GM23338 (cell line): ENCODE results near the gene CYP24A1. TPM values are rescaled to one million over a fixed set of nuclear protein-coding genes. Genes with fewer than 3 reads are reported as not detected.

Source experiments
- ATAC-seq: fragments of 200-7000 bp; cut with Tn5 transposase; 3 replicates; pipeline ENCODE4 v1.9.1; 2020
- DNase-seq: peaks from one replicate; pipeline ENCODE4 v3.0.0-alpha.2; 2015; ENCODE audit warnings: low spot score
- H2AFZ ChIP-seq: fragments of 200-600 bp; sonication (generic); 2 replicates; pipeline ENCODE4 v1.8.0; 2016; ENCODE audit warnings: antibody characterized with exemption, mild to moderate bottlenecking, moderate library complexity
- H3F3A ChIP-seq: fragments of 200-600 bp; sonication (generic); replicated peaks from 2 replicates; pipeline ENCODE4 v1.8.0; 2017; ENCODE audit warnings: antibody characterized with exemption, mixed run types, low read depth
- H3K27ac ChIP-seq: fragments of 200-600 bp; sonication (generic); 2 replicates; pipeline ENCODE4 v1.6.1; 2016; ENCODE audit warnings: low read depth
- H3K27me3 ChIP-seq: fragments of 200-600 bp; sonication (generic); 2 replicates; pipeline ENCODE4 v1.8.0; 2016; ENCODE audit warnings: mild to moderate bottlenecking, mixed run types, moderate library complexity; ENCODE audit not compliant: insufficient read depth
- H3K36me3 ChIP-seq: fragments of 200-600 bp; sonication (generic); 2 replicates; pipeline ENCODE4 v1.8.0; 2016; ENCODE audit warnings: mild to moderate bottlenecking; ENCODE audit not compliant: insufficient read depth
- H3K4me1 ChIP-seq: fragments of 200-600 bp; sonication (generic); 2 replicates; pipeline ENCODE4 v1.8.0; 2016; ENCODE audit warnings: mild to moderate bottlenecking, moderate library complexity; ENCODE audit not compliant: insufficient read depth
- H3K4me2 ChIP-seq: fragments of 200-600 bp; sonication (generic); 2 replicates; pipeline ENCODE4 v1.7.1; 2017; ENCODE audit warnings: mixed run types
- H3K4me3 ChIP-seq: fragments of 200-600 bp; sonication (generic); 2 replicates; pipeline ENCODE4 v1.6.1; 2016; ENCODE audit warnings: mixed run types
- H3K79me2 ChIP-seq: fragments of 200-600 bp; sonication (generic); replicated peaks from 2 replicates; pipeline ENCODE4 v1.8.0; 2017; ENCODE audit warnings: mild to moderate bottlenecking; ENCODE audit not compliant: insufficient read depth
- H3K9me2 ChIP-seq: fragments of 200-600 bp; sonication (generic); 2 replicates; pipeline ENCODE4 v1.8.0; 2017; ENCODE audit not compliant: insufficient read depth
- H4K20me1 ChIP-seq: fragments of 200-600 bp; sonication (generic); replicated peaks from 2 replicates; pipeline ENCODE4 v1.8.0; 2017; ENCODE audit warnings: mild to moderate bottlenecking; ENCODE audit not compliant: insufficient read depth
- H3K27ac Mint-ChIP-seq: 2 replicates; pipeline ENCODE4 v1.8.0; 2020; ENCODE audit warnings: inconsistent platforms, mild to moderate bottlenecking, moderate library complexity, mixed read lengths
- H3K27me3 Mint-ChIP-seq: 3 replicates; pipeline ENCODE4 v1.8.0; 2022; ENCODE audit warnings: low read depth, mild to moderate bottlenecking, moderate library complexity, mixed read lengths, inconsistent platforms; ENCODE audit not compliant: insufficient read depth, poor library complexity
- H3K36me3 Mint-ChIP-seq: 3 replicates; pipeline ENCODE4 v1.8.0; 2021; ENCODE audit warnings: low read depth, mild to moderate bottlenecking, inconsistent platforms, moderate library complexity, mixed read lengths
- H3K4me1 Mint-ChIP-seq: 3 replicates; pipeline ENCODE4 v1.8.0; 2020; ENCODE audit warnings: mild to moderate bottlenecking, inconsistent platforms, mixed read lengths
- H3K4me3 Mint-ChIP-seq: 3 replicates; pipeline ENCODE4 v1.8.0; 2021; ENCODE audit warnings: moderate library complexity, mild to moderate bottlenecking, inconsistent platforms, mixed read lengths
- H3K9me3 Mint-ChIP-seq: 3 replicates; pipeline ENCODE4 v1.8.0; 2020; ENCODE audit warnings: moderate library complexity, mild to moderate bottlenecking, inconsistent platforms, mixed read lengths
- CREB1 ChIP-seq: fragments of 250-450 bp; sonication (Bioruptor Pico); IDR thresholded peaks from 2 replicates; pipeline ENCODE4 v1.5.0; 2020; ENCODE audit warnings: low read depth, mild to moderate bottlenecking, moderate library complexity
- EZH2 ChIP-seq: fragments of 200-600 bp; sonication (generic); IDR thresholded peaks from one replicate; pipeline ENCODE4 v1.8.0; 2017; ENCODE audit warnings: antibody characterized with exemption, mild to moderate bottlenecking, low read depth; ENCODE audit not compliant: unreplicated experiment
- EZH2phosphoT487 ChIP-seq: fragments of 200-600 bp; sonication (generic); IDR thresholded peaks from one replicate; pipeline ENCODE4 v1.8.1; 2018; ENCODE audit warnings: antibody characterized with exemption; ENCODE audit not compliant: unreplicated experiment
- JUNB ChIP-seq: IDR thresholded peaks from one replicate; pipeline ENCODE4 v1.6.1; 2016; ENCODE audit warnings: antibody characterized with exemption; ENCODE audit not compliant: unreplicated experiment
- NANOG ChIP-seq: IDR thresholded peaks from 2 replicates; pipeline ENCODE4 v1.6.1; 2016; ENCODE audit warnings: antibody characterized with exemption, borderline replicate concordance
- REST ChIP-seq: IDR thresholded peaks from one replicate; pipeline ENCODE4 v1.6.1; 2018; ENCODE audit warnings: antibody characterized with exemption; ENCODE audit not compliant: unreplicated experiment
- STAT1 ChIP-seq: IDR thresholded peaks from one replicate; pipeline ENCODE4 v1.6.1; 2016; ENCODE audit warnings: antibody characterized with exemption; ENCODE audit not compliant: unreplicated experiment
- ZNF114 ChIP-seq: fragments of 250-450 bp; sonication (Bioruptor Pico); IDR thresholded peaks from 2 replicates; pipeline ENCODE4 v1.5.0; 2020; ENCODE audit warnings: mild to moderate bottlenecking, moderate library complexity
- ZNF331 ChIP-seq: fragments of 250-450 bp; sonication (Bioruptor Pico); IDR thresholded peaks from 2 replicates; pipeline ENCODE4 v1.5.0; 2020; ENCODE audit warnings: low read depth, mild to moderate bottlenecking, moderate library complexity
- polyA plus RNA-seq: library from polyadenylated mRNA; unstranded; fragments of >200 nt; fragmentation: Nextera tagmentation; extraction: Ambion mirVana; gene quantifications from 2 replicates; pipeline ENCODE4 v1.2.1, GENCODE V29; 2016
- total RNA-seq: library from RNA; depleted of rRNA; stranded (reverse); fragments of >200 nt; shearing (Covaris generic); gene quantifications from 2 replicates; pipeline ENCODE4 v1.2.3, GENCODE V29; 2014
- TF ChIP-seq, protein P1 (sequence below), 2 experiments: fragments of 200-600 bp in 1 of 2; sonication (generic) in 1 of 2; conservative IDR thresholded peaks; 2 replicates each; pipeline versions ENCODE4 v1.5.1 to v1.6.1; 2016 to 2017; ENCODE audit warnings: antibody characterized with exemption in 2 of 2, low read depth in 2 of 2, mild to moderate bottlenecking in 2 of 2, moderate library complexity in 1 of 2
- TF ChIP-seq, protein P2 (sequence below): fragments of 250-450 bp; sonication (Bioruptor Pico); IDR thresholded peaks from 2 replicates; pipeline ENCODE4 v1.5.0; 2020; ENCODE audit warnings: mild to moderate bottlenecking, moderate library complexity

Gene CYP24A1
- total and polyA plus RNA-seq, 2 experiments from 2014 or later = 0.10 TPM; not detected in 1

DNA sequence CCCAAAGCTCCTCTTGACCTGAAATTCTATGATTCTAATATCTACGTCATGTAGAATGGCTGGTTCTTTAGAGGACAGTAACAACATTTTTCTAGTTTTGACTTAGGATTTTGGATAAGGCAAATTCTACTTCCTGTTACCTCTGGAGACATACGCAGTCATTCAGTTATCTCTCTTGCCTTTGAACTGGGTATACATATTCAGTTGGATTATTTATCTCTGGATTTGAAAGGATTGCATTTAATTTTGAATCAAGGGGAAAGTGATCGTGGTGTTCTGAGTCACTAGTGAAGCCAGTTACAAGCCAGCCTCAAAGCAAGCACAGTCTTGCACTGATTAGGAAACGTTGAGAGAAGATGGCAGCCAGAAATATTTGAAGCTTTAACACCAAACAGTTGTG is 68.1 kb downstream of the CYP24A1 start (continued):
- TF ChIP-seq, protein P1, sequence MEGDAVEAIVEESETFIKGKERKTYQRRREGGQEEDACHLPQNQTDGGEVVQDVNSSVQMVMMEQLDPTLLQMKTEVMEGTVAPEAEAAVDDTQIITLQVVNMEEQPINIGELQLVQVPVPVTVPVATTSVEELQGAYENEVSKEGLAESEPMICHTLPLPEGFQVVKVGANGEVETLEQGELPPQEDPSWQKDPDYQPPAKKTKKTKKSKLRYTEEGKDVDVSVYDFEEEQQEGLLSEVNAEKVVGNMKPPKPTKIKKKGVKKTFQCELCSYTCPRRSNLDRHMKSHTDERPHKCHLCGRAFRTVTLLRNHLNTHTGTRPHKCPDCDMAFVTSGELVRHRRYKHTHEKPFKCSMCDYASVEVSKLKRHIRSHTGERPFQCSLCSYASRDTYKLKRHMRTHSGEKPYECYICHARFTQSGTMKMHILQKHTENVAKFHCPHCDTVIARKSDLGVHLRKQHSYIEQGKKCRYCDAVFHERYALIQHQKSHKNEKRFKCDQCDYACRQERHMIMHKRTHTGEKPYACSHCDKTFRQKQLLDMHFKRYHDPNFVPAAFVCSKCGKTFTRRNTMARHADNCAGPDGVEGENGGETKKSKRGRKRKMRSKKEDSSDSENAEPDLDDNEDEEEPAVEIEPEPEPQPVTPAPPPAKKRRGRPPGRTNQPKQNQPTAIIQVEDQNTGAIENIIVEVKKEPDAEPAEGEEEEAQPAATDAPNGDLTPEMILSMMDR (conservative IDR thresholded peaks at IDR 0.05; ENCODE audit: low read depth in 2 of 2) = no peak
- no peak for TF ChIP-seq JUNB

- H3K9me3 Mint-ChIP-seq = no peaks in the 10 kb centered on the region
- H3K27me3 Mint-ChIP-seq = peaks cover 4% of the 10 kb centered on the region
- no peaks in the 10 kb centered on the region for H3F3A ChIP-seq
- H2AFZ ChIP-seq = no peak overlapping the region
- H3K27ac ChIP-seq = no peak overlapping the region
- H3K4me1 Mint-ChIP-seq = peaks cover 5% of the 10 kb centered on the region; the same call in 2 of the 3 replicates
- H3K4me3 Mint-ChIP-seq = no peak overlapping the region
- ATAC-seq (no peak), DNase-seq (no peak)
- no peaks in the 10 kb centered on the region for H3K79me2 ChIP-seq
- H3K4me2 ChIP-seq = no peak overlapping the region
- no peaks in the 10 kb centered on the region for H4K20me1 ChIP-seq
- no peak overlapping the region for H3K4me3 ChIP-seq
- no peaks in the 10 kb centered on the region for H3K4me1 ChIP-seq
- no peaks in the 10 kb centered on the region for H3K36me3 Mint-ChIP-seq
- H3K36me3 ChIP-seq = no peaks in the 10 kb centered on the region
- H3K9me2 ChIP-seq = no peaks in the 10 kb centered on the region
- no peak overlapping the region for H3K27ac Mint-ChIP-seq
- H3K27me3 ChIP-seq = no peaks in the 10 kb centered on the region
- TF ChIP-seq, protein P1 (conservative IDR thresholded peaks at IDR 0.05; ENCODE audit: low read depth in 2 of 2) = no peak
- no peak for TF ChIP-seq ZNF114 (CRISPR knock-in tag)
- TF ChIP-seq CREB1 = no peak
- no peak for TF ChIP-seq JUNB
- no peak for TF ChIP-seq REST
- no peak for TF ChIP-seq EZH2phosphoT487
- TF ChIP-seq NANOG = no peak
- TF ChIP-seq, protein P2, sequence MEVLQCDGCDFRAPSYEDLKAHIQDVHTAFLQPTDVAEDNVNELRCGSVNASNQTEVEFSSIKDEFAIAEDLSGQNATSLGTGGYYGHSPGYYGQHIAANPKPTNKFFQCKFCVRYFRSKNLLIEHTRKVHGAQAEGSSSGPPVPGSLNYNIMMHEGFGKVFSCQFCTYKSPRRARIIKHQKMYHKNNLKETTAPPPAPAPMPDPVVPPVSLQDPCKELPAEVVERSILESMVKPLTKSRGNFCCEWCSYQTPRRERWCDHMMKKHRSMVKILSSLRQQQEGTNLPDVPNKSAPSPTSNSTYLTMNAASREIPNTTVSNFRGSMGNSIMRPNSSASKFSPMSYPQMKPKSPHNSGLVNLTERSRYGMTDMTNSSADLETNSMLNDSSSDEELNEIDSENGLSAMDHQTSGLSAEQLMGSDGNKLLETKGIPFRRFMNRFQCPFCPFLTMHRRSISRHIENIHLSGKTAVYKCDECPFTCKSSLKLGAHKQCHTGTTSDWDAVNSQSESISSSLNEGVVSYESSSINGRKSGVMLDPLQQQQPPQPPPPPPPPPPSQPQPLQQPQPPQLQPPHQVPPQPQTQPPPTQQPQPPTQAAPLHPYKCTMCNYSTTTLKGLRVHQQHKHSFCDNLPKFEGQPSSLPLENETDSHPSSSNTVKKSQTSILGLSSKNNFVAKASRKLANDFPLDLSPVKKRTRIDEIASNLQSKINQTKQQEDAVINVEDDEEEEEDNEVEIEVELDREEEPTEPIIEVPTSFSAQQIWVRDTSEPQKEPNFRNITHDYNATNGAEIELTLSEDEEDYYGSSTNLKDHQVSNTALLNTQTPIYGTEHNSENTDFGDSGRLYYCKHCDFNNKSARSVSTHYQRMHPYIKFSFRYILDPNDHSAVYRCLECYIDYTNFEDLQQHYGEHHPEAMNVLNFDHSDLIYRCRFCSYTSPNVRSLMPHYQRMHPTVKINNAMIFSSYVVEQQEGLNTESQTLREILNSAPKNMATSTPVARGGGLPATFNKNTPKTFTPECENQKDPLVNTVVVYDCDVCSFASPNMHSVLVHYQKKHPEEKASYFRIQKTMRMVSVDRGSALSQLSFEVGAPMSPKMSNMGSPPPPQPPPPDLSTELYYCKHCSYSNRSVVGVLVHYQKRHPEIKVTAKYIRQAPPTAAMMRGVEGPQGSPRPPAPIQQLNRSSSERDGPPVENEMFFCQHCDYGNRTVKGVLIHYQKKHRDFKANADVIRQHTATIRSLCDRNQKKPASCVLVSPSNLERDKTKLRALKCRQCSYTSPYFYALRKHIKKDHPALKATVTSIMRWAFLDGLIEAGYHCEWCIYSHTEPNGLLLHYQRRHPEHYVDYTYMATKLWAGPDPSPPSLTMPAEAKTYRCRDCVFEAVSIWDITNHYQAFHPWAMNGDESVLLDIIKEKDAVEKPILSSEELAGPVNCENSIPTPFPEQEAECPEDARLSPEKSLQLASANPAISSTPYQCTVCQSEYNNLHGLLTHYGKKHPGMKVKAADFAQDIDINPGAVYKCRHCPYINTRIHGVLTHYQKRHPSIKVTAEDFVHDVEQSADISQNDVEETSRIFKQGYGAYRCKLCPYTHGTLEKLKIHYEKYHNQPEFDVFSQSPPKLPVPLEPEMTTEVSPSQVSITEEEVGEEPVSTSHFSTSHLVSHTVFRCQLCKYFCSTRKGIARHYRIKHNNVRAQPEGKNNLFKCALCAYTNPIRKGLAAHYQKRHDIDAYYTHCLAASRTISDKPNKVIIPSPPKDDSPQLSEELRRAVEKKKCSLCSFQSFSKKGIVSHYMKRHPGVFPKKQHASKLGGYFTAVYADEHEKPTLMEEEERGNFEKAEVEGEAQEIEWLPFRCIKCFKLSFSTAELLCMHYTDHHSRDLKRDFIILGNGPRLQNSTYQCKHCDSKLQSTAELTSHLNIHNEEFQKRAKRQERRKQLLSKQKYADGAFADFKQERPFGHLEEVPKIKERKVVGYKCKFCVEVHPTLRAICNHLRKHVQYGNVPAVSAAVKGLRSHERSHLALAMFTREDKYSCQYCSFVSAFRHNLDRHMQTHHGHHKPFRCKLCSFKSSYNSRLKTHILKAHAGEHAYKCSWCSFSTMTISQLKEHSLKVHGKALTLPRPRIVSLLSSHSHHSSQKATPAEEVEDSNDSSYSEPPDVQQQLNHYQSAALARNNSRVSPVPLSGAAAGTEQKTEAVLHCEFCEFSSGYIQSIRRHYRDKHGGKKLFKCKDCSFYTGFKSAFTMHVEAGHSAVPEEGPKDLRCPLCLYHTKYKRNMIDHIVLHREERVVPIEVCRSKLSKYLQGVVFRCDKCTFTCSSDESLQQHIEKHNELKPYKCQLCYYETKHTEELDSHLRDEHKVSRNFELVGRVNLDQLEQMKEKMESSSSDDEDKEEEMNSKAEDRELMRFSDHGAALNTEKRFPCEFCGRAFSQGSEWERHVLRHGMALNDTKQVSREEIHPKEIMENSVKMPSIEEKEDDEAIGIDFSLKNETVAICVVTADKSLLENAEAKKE = no peak
- no peak for TF ChIP-seq STAT1
- TF ChIP-seq ZNF331 (CRISPR knock-in tag) = no peak
- no peak for TF ChIP-seq EZH2
Measured at GRCh38 chr20:54104781-54105180, 69.0 kb downstream of the CYP24A1 start.
